Left lung (tissue), 10 donors: ENCODE data around the gene CYB5RL. TPM values are rescaled to one million over a fixed set of nuclear protein-coding genes. Genes with fewer than 3 reads are reported as not detected.

Experiments used
- ATAC-seq: fragments of 200-7000 bp; cut with Tn5 transposase; one replicate; pipeline ENCODE4 v1.9.1; 2020; ENCODE audit warnings: moderate library complexity
- DNase-seq, 4 donors: peaks; one replicate each; pipeline ENCODE4 v3.0.0-alpha.2; 2013 to 2020
- H3K27ac ChIP-seq, 2 donors: fragments of 200-600 bp; sonication (generic) in 1 of 2; one replicate each; pipeline versions ENCODE4 v1.5.0 to v1.8.0; 2020 to 2021
- H3K27me3 ChIP-seq, 2 donors: fragments of 200-600 bp; sonication (generic) in 1 of 2; one replicate each; pipeline versions ENCODE4 v1.5.0 to v1.8.0; 2020 to 2021
- H3K36me3 ChIP-seq, 2 donors: fragments of 200-600 bp; sonication (generic) in 1 of 2; one replicate each; pipeline versions ENCODE4 v1.5.0 to v1.8.0; 2020 to 2021
- H3K4me1 ChIP-seq, 2 donors: fragments of 200-600 bp; one replicate each; pipeline ENCODE4 v1.8.0; 2021
- H3K4me3 ChIP-seq, 2 donors: fragments of 200-600 bp; sonication (generic) in 1 of 2; one replicate each; pipeline versions ENCODE4 v1.5.0 to v1.8.0; 2020 to 2021; ENCODE audit warnings: mild to moderate bottlenecking in 1 of 2
- H3K9me3 ChIP-seq, 2 donors: fragments of 200-600 bp; sonication (generic) in 1 of 2; one replicate each; pipeline versions ENCODE4 v1.5.0 to v1.8.0; 2020 to 2021
- intact Hi-C, 2 donors: fragments of 100-400 bp; cut with DNase I; formaldehyde crosslinking; loops; one replicate each; pipeline versions ENCODE4 v1.11.2 to v1.14.2; 2022
- polyA plus RNA-seq, 6 donors: library from polyadenylated mRNA; unstranded; fragments of 120-200 nt; gene quantifications; one replicate each; pipeline ENCODE4 v1.2.1, GENCODE V29; 2013; ENCODE audit not compliant: insufficient read length in 6 of 6
- total RNA-seq, 2 donors: library from RNA; stranded (reverse); fragmentation: NEBNext Ultra II Directional; extraction: Animal tissue kit (Norgen Biotek cat#: 25700); gene quantifications; one replicate each; pipeline ENCODE4 v1.2.1, GENCODE V29; 2021
- TF ChIP-seq, protein P1 (sequence below), 2 donors: fragments of 200-600 bp; sonication (generic) in 1 of 2; IDR thresholded peaks; one replicate each; pipeline versions ENCODE4 v1.5.0 to v1.8.0; 2021; ENCODE audit warnings: antibody characterized with exemption in 2 of 2
- donor health status: DM: no; HTN: yes; CAD: no.
- donor health status: DM: no; HTN: no; CAD: no.

Gene CYB5RL
- total and polyA plus RNA-seq, 8 donors, result 7.4 to 11.7 (median 10.2) TPM

DNA sequence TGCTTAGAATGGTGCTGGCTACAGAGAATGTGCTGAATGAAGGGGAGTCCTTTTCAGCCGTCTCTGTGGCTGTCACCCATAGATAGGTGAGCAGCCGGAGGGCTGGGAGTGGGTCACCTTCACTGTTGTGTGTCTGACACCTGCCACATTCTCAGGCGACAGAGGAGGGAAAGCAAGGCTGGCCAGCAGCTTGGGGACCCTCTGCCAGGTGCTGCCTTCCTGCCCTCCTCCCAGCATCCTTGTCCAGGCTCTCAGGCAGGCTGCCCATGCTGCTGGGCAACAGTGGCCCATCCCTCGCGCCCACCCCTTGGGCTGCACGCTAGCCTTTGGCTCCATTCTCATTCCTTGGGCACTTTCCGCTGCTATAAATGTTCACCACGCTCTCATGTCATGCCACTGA is 22.1 kb downstream of the CYB5RL start:
- ATAC-seq, result no peak

DNA sequence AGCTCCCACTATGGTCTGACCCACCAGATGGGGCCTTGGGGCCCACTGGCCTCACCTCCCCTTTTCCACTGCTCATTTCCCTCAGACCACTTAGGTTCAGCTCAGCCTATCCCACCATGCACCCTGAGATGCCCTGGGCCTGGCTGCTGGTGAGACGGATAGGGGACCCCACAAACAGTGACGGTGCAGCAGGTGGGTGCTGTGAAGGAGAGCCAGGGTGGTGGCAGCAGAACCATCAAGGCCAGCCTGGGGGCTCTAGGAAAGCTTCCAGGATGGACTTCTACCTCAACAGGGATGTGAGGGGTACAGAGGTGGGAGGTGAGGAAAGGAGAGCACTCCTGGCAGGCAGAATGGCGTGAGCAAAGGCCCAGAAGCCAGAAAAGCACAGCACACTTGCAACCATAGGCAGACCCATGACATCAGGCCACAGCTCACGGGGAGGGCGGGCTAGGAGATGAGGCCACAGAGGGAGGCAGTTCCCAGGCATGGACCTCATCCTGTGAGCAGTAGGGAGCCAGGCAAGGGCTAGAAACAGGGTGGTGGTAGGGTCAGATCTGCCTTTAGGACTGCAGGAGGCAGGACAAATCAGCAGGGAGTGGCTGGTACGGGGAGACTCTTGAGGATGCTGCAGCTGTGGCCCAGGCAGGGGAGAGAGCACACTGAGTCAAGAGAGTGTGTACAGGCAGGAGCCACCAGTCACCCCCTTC is 23.1 kb downstream of the CYB5RL start:
- H3K4me3 ChIP-seq, result no peak overlapping the region
- no peaks in the 10 kb centered on the region for H3K9me3 ChIP-seq
- no peaks in the 10 kb centered on the region for H3K4me1 ChIP-seq
- H3K27ac ChIP-seq, result no peak overlapping the region
- TF ChIP-seq, protein P1, sequence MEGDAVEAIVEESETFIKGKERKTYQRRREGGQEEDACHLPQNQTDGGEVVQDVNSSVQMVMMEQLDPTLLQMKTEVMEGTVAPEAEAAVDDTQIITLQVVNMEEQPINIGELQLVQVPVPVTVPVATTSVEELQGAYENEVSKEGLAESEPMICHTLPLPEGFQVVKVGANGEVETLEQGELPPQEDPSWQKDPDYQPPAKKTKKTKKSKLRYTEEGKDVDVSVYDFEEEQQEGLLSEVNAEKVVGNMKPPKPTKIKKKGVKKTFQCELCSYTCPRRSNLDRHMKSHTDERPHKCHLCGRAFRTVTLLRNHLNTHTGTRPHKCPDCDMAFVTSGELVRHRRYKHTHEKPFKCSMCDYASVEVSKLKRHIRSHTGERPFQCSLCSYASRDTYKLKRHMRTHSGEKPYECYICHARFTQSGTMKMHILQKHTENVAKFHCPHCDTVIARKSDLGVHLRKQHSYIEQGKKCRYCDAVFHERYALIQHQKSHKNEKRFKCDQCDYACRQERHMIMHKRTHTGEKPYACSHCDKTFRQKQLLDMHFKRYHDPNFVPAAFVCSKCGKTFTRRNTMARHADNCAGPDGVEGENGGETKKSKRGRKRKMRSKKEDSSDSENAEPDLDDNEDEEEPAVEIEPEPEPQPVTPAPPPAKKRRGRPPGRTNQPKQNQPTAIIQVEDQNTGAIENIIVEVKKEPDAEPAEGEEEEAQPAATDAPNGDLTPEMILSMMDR (IDR thresholded peaks at IDR 0.05), result no peak
- no peak for DNase-seq
- intact Hi-C loops, result no loop called here
- H3K36me3 ChIP-seq, result peaks cover 0 to 26% of the 10 kb centered on the region in 2 donors
- ATAC-seq, result no peak
- H3K27me3 ChIP-seq, result no peaks in the 10 kb centered on the region

More for the DNA sequence above, 22.1 kb downstream of the CYB5RL start:
- no peak for DNase-seq
- Histone ChIP-seq H3K27me3 (no peaks in the 10 kb centered on the region), H3K36me3 (peaks cover 0 to 26% of the 10 kb centered on the region in 2 donors), H3K4me1 (no peaks in the 10 kb centered on the region), H3K4me3 (no peak overlapping the region), H3K9me3 (no peaks in the 10 kb centered on the region), H3K27ac (no peak overlapping the region)
- TF ChIP-seq, protein P1 (IDR thresholded peaks at IDR 0.05), result no peak
- intact Hi-C loops, result no loop called here

DNA sequence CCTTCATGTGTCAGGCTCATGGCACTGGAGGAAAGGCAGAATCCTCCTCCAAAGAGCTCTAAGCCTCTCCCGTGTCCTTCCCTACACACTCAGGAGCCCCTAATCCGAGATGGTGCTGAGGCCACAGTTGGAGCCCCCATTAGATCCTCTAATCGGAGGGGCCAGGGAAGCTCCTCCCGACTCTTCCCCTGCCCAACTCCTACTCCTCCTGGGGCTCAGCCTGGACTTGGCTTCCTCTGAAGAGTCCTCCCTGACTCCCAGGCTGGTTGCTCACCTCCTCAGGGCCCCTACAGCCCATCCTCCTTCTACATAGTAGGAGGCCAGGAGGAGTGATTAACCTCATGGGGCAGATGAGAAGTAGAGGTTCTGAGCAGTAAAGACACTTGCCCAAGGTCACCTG is 25.7 kb downstream of the CYB5RL start:
- ATAC-seq (no peak), DNase-seq (no peak)
- intact Hi-C loops, result no loop called here
- H3K9me3 ChIP-seq, result no peaks in the 10 kb centered on the region
- no peaks in the 10 kb centered on the region for H3K27me3 ChIP-seq
- H3K4me1 ChIP-seq, result no peaks in the 10 kb centered on the region
- no peak overlapping the region for H3K4me3 ChIP-seq
- TF ChIP-seq, protein P1 (IDR thresholded peaks at IDR 0.05), result no peak
- H3K27ac ChIP-seq, result no peak overlapping the region
- peaks cover 0 to 20% of the 10 kb centered on the region in 2 donors for H3K36me3 ChIP-seq

DNA sequence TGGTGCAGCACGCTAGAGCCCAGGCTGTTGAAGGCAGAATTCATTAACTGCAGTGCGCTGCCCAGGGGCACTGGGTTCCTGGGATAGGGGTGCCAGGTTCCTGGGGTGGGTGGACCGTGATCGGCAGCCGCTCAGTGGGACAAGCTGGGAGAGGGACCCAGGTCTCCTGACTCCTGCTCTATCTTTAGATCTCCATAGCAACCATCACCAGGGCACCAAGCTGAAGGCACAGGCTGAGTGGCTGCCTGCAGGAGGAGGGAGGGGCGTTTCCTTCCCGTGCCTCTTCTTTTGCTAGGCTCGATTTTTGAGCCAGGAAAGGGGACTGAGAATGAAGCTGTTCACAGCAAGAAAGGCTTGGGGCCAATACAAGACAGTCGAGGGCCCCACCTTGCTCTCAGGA is 26.1 kb downstream of the CYB5RL start:
- intact Hi-C loops, result no loop called here
- Histone ChIP-seq H3K4me1 (no peaks in the 10 kb centered on the region), H3K4me3 (no peak overlapping the region), H3K27ac (no peak overlapping the region), H3K9me3 (no peaks in the 10 kb centered on the region), H3K27me3 (no peaks in the 10 kb centered on the region), H3K36me3 (peaks cover 0 to 16% of the 10 kb centered on the region in 2 donors)
- TF ChIP-seq, protein P1 (IDR thresholded peaks at IDR 0.05), result no peak
- ATAC-seq (no peak), DNase-seq (no peak)

DNA sequence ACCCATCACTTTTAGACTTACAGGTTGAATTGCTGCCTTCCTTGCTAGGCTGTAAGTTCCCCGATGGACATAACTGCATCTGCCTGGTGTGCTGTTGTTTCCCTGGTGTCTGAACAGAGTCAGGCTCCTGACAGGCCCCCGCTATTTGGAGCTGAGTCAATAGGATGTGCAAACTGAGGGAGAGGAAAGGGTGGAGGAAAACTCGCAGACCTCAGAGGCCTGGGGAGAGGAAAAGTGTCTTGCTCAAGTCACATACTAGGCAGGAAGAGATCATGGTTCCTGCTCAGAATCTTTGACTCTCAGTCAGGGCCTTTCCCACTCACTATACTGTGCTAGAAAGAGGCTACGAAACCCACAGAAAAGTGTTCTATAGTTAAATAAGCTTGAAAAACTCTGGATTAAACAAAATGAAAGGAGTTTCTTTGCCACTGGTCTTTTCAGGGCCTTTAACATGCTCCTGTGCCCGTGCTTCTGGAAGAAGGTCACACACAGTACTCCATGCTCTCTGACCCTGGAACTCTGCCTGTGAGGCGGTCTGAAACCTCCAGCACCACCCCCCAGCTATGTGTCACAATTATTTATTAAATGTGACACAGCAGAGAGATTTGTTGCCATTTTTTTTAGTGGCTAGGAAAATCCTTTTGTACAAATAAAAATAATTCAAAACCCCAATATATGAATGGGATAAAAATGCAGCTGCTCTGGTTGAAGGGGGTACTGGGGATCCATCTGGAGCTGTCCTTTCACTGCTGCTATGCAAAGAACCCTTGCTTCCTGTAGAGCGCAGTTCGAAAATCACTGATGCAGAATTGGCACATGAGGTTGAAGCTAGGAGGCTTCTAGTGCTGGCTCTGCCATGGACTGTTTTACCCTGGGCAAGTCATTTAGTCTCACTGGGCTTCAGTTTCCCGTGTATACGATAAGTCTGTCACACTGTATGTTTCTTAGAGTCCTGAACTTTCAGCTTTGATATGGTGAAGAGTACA is 26.9 kb downstream of the CYB5RL start:
- Histone ChIP-seq H3K4me3 (no peak overlapping the region), H3K27ac (no peak overlapping the region), H3K4me1 (no peaks in the 10 kb centered on the region), H3K9me3 (no peaks in the 10 kb centered on the region), H3K36me3 (peaks cover 0 to 8% of the 10 kb centered on the region in 2 donors), H3K27me3 (no peaks in the 10 kb centered on the region)
- no peak for DNase-seq
- intact Hi-C loops, result no loop called here
- ATAC-seq, result no peak
- TF ChIP-seq, protein P1 (IDR thresholded peaks at IDR 0.05), result no peak
